ENCODE data around the gene ICA1. TPM values are rescaled to one million over a fixed set of nuclear protein-coding genes. Genes with fewer than 3 reads are reported as not detected.

The ICA1 gene
- total RNA-seq, 6 experiments from 2014 or later: not detected

GRCh38 chr7:8152489-8153192 lies 109.3 kb downstream of the ICA1 start:
- Mint-ChIP-seq H3K9me3 (peaks cover 4% of the 10 kb centered on the region; the same call in 1 of the 2 replicates), H3K4me1 (ENCODE audit: low read depth) (peaks cover 8% of the 10 kb centered on the region; the same call in 1 of the 2 replicates), H3K36me3 (ENCODE audit: low read depth) (no peaks in the 10 kb centered on the region), H3K27me3 (ENCODE audit: insufficient read depth) (peaks cover 5% of the 10 kb centered on the region), H3K27ac (no peak overlapping the region), H3K4me3 (no peak overlapping the region)
- no peak for DNase-seq
- no peak for TF ChIP-seq CTCF (IDR thresholded peaks at IDR 0.05)

- H3K27ac Mint-ChIP-seq: no peak overlapping the region
- no peak for DNase-seq
- TF ChIP-seq CTCF (IDR thresholded peaks at IDR 0.05): no peak
- peaks cover 4% of the 10 kb centered on the region; the same call in 1 of the 2 replicates for H3K9me3 Mint-ChIP-seq
- H3K4me3 Mint-ChIP-seq: no peak overlapping the region
- peaks cover 8% of the 10 kb centered on the region; the same call in 1 of the 2 replicates for H3K4me1 Mint-ChIP-seq (ENCODE audit: low read depth)
- peaks cover 3% of the 10 kb centered on the region for H3K27me3 Mint-ChIP-seq (ENCODE audit: insufficient read depth)
- H3K36me3 Mint-ChIP-seq (ENCODE audit: low read depth): no peaks in the 10 kb centered on the region
Measured at GRCh38 chr7:8151161-8151725, 110.7 kb downstream of the ICA1 start.

DNA sequence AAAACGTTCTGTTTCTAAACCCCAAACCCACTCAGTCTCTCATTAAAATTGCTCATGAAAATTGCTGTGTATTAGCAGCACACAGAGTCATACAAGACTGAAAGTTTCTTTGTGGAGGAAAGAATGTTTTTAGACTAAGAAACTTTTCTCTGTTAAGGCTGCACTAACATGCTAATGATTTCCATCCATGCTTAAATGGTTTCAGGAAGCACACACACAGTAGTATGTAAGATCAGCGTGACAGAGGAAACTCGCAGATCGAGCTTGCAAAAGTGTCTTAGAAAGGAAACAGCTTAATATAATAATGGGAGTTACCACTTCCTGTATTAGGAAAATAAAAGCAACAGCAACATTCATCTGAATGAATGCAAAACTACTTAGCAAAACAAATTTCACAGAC lies 112.7 kb downstream of the ICA1 start:
- Mint-ChIP-seq H3K36me3 (ENCODE audit: low read depth) (no peaks in the 10 kb centered on the region), H3K4me3 (no peak overlapping the region), H3K4me1 (ENCODE audit: low read depth) (peaks cover 12% of the 10 kb centered on the region; the same call in 1 of the 2 replicates), H3K9me3 (peaks cover 4% of the 10 kb centered on the region; the same call in 1 of the 2 replicates), H3K27me3 (ENCODE audit: insufficient read depth) (peaks cover 3% of the 10 kb centered on the region), H3K27ac (no peak overlapping the region)
- no peak for TF ChIP-seq CTCF (IDR thresholded peaks at IDR 0.05)
- DNase-seq: no peak

- no peak for DNase-seq
- no peak overlapping the region for H3K27ac Mint-ChIP-seq
- H3K4me3 Mint-ChIP-seq: no peak overlapping the region
- H3K27me3 Mint-ChIP-seq (ENCODE audit: insufficient read depth): peaks cover 3% of the 10 kb centered on the region
- H3K4me1 Mint-ChIP-seq (ENCODE audit: low read depth): peaks cover 12% of the 10 kb centered on the region; the same call in 1 of the 2 replicates
- no peaks in the 10 kb centered on the region for H3K36me3 Mint-ChIP-seq (ENCODE audit: low read depth)
- H3K9me3 Mint-ChIP-seq: peaks cover 3% of the 10 kb centered on the region; the same call in 1 of the 2 replicates
- no peak for TF ChIP-seq CTCF (IDR thresholded peaks at IDR 0.05)
Measured at GRCh38 chr7:8147760-8148463, 114.1 kb downstream of the ICA1 start.

DNA sequence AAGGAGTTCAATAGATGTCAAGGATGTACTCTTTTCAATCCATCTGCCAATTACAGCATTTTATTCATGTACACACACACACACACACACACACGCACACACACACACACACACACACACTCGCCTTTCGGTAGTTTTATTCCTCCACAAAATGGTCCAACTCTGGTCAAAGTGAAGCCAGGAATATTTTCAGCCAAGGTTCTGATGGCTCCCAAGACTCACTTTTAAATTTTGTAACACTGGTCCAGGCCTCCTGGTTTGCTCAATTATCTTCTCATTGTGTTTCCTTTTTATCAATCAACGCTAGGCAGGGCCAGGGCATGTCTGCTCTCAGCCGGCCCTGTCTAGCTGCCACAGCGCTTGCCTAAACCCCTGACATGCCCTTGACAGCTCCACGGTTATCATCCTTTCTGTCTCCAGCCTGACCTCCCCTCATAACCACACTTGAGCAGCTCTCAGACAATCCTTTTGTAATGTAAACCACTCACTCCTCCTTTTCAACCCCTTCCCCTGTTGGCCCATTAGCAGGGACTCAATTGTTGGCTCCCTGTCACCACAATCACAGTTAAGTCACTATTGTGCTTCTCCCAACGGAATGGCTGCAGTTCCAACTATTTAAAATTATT lies 115.1 kb downstream of the ICA1 start:
- H3K4me3 Mint-ChIP-seq: no peak overlapping the region
- no peak for TF ChIP-seq CTCF (IDR thresholded peaks at IDR 0.05)

More for the DNA sequence above, 115.1 kb downstream of the ICA1 start:
- DNase-seq: no peak
- Mint-ChIP-seq H3K36me3 (ENCODE audit: low read depth) (no peaks in the 10 kb centered on the region), H3K27ac (no peak overlapping the region), H3K4me1 (ENCODE audit: low read depth) (peaks cover 12% of the 10 kb centered on the region; the same call in 1 of the 2 replicates), H3K9me3 (no peaks in the 10 kb centered on the region), H3K27me3 (ENCODE audit: insufficient read depth) (peaks cover 5% of the 10 kb centered on the region)
